Measurements from ENCODE around the gene CEMP1. TPM values are rescaled to one million over a fixed set of nuclear protein-coding genes. Genes with fewer than 3 reads are reported as not detected.

CEMP1 gene
- total RNA-seq, 3 donors from 2014 or later = 0.16 to 0.60 (median 0.38) TPM

DNA sequence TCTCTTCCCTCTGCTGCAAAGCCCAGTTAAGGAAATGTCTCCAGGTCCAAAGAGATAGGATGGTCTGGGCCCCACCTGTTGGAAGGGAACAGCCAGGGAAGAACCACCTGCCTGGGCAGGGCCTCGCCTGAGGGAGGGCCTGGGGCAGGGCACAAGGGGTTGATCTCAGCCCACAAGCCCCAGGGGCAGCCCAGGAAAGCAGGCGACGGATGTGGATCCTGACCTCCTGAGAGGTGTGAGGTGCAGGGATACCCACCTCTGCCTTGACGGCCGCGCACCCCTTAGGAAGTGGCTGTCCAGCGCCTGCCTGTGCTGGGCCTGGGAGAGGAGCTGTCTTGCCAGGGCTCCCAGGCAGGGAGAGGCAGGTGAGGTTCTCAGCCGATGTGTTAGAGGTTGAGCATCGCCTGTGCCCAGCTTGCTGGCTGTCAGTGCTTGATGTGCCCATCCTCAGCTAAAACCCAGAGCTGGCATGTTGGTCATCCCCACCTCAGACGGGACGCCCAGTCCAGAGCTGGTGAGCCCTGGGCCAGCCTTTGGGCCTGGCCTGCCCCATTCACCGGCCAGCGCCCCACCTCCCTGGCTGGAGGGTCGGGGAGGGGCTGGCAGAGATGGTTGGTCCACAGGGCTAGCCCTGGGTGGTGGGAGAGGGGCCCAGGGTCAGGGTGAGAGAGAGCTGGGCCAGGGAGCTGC lies 434 bp downstream of the CEMP1 start:
- H3K4me3 Mint-ChIP-seq = peak overlapping the region; percentile 90
- peak; percentile 4 for DNase-seq
- H3K9me3 Mint-ChIP-seq = no peaks in the 10 kb centered on the region
- ATAC-seq = no peak
- H3K36me3 Mint-ChIP-seq (ENCODE audit: insufficient read depth) = peaks cover 4% of the 10 kb centered on the region
- peaks cover 16% of the 10 kb centered on the region for H3K4me1 Mint-ChIP-seq (ENCODE audit: low read depth)
- no peaks in the 10 kb centered on the region for H3K27me3 Mint-ChIP-seq (ENCODE audit: low read depth)

DNA sequence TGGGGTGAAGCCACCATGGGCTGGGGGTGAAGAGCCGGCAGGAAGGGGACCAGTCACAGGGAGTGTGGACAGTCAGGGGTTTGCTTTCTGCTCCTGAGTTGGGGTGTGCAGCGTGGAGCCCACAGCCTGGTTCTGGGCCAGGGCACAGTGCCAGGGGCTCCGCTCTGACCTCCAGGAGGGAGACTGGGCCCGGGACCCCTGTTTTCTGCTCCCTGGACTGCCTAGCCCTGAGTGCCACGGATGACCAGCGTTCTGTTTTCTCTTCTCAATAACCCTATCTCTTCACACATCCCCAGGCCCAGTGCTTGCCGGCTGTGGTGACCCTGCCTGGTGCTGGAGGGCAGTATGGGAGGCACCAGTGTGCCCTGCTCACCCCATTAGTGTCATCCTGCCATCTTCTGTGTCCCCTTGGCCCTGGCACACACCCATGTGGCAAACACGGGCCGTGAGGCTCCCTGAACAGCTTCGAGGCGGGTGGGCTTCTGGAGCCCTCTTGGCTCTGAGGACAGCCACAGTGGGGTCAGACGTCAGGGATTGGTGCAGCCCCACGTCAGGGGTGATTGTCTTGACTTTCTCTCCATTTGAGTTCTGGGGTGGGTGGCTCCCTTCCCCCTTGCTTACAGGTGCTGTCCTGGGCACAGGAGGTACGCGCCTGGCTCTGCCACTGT lies 1.1 kb downstream of the CEMP1 start:
- Mint-ChIP-seq H3K9me3 (no peaks in the 10 kb centered on the region), H3K27me3 (ENCODE audit: low read depth) (no peaks in the 10 kb centered on the region), H3K4me3 (peak overlapping the region; percentile 26), H3K36me3 (ENCODE audit: insufficient read depth) (peaks cover 4% of the 10 kb centered on the region), H3K4me1 (ENCODE audit: low read depth) (peaks cover 16% of the 10 kb centered on the region)
- no peak for DNase-seq
- ATAC-seq = no peak

DNA sequence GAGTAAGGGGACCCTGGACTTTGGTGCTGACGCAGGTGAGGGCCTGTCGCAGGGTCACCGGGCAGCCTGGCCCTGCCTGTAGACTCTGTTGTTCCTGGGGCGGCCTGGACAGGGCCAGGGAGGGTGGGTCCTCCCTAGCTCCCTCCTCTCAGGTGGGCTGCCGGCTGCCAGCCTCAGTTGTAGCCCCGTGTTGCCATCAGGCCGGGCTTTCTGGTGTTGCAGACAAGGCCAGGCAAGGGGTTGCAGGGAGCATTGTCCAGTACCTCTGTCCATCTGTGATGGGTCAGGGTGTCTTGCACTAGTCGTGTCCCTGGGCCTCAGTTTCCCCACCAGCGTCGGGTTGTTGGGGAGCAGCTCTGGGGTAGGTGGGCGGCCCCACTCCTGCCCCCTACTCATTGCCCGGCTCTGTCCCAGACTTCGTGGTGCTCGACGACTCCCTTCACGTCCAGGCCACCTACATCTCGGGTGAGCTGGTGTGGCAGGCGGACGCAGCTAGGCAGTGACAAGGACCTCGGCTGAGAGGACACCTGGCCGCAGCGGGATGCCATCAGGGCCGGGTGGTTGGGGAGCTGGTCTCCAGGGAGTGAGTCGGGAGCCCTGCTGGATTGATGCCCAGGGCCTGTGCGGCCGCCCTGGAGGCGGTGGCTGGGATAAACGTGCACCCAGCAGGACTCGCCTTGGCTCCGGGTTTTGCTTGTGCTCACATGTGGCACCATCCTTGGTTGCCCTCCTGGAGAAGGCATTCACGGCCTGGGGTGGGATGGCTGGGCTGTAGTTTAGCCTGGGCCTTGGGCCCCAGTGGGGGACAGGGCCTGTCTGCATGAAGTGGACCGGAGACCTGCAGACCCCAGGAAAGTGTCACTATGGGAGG lies 1.9 kb downstream of the CEMP1 start:
- no peak overlapping the region for H3K4me3 Mint-ChIP-seq
- H3K4me1 Mint-ChIP-seq (ENCODE audit: low read depth) = peaks cover 19% of the 10 kb centered on the region
- no peak for ATAC-seq
- no peaks in the 10 kb centered on the region for H3K9me3 Mint-ChIP-seq
- H3K36me3 Mint-ChIP-seq (ENCODE audit: insufficient read depth) = peaks cover 10% of the 10 kb centered on the region
- no peaks in the 10 kb centered on the region for H3K27me3 Mint-ChIP-seq (ENCODE audit: low read depth)
- peak; percentile 4 for DNase-seq

DNA sequence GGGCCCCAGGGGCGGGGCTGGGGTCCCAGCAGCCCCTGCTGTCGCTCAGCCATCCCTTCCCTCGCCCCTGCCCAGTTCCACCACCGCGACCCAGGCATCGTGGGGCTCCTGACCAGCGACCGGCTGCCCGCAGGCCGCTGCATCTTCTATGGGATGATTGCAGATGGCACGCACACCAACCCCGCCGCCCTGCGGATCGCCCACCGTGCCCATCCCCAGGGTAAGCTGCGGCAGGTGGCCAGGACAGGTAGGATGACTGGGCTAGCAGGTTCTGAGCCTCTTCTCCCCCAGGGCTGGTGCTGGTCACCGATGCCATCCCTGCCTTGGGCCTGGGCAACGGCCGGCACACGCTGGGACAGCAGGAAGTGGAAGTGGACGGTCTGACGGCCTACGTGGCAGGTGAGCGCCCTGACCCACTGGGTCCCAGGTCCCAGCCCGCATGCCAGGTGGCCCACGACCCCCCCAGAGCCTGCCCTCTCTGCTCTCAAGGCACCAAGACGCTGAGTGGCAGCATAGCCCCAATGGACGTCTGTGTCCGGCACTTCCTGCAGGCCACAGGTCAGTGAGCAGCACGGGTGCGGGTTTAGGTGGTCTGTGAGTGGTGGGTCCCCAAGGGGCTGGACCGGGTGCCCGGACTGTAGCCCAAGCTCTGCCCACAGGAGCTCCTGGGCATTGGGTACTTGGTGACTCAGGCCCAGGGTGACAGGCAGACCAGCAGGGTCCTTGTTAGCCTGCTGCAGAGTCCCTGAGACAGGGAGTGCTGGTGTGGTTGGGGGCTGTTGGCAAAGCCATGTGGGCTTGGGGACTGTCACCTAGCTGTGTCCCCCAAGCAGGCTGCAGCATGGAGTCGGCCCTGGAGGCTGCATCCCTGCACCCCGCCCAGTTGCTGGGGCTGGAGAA lies 2.8 kb downstream of the CEMP1 start:
- Mint-ChIP-seq H3K4me1 (ENCODE audit: low read depth) (peaks cover 21% of the 10 kb centered on the region), H3K4me3 (no peak overlapping the region), H3K36me3 (ENCODE audit: insufficient read depth) (peaks cover 12% of the 10 kb centered on the region), H3K27me3 (ENCODE audit: low read depth) (no peaks in the 10 kb centered on the region), H3K9me3 (no peaks in the 10 kb centered on the region)
- ATAC-seq (no peak), DNase-seq (peak; percentile 4)

DNA sequence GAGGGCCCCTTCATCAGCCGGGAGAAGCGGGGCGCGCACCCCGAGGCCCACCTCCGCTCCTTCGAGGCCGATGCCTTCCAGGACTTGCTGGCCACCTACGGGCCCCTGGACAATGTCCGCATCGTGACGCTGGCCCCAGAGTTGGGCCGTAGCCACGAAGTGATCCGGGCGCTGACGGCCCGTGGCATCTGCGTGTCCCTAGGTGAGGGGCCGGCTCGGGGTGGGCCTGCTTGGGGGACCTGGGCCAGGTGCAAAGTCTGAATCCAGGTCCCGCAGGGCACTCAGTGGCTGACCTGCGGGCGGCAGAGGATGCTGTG lies 3.5 kb downstream of the CEMP1 start:
- peaks cover 19% of the 10 kb centered on the region for H3K4me1 Mint-ChIP-seq (ENCODE audit: low read depth)
- H3K27me3 Mint-ChIP-seq (ENCODE audit: low read depth) = no peaks in the 10 kb centered on the region
- no peak overlapping the region for H3K4me3 Mint-ChIP-seq
- ATAC-seq (no peak), DNase-seq (peak; percentile 4)
- H3K36me3 Mint-ChIP-seq (ENCODE audit: insufficient read depth) = peaks cover 12% of the 10 kb centered on the region
- H3K9me3 Mint-ChIP-seq = no peaks in the 10 kb centered on the region

DNA sequence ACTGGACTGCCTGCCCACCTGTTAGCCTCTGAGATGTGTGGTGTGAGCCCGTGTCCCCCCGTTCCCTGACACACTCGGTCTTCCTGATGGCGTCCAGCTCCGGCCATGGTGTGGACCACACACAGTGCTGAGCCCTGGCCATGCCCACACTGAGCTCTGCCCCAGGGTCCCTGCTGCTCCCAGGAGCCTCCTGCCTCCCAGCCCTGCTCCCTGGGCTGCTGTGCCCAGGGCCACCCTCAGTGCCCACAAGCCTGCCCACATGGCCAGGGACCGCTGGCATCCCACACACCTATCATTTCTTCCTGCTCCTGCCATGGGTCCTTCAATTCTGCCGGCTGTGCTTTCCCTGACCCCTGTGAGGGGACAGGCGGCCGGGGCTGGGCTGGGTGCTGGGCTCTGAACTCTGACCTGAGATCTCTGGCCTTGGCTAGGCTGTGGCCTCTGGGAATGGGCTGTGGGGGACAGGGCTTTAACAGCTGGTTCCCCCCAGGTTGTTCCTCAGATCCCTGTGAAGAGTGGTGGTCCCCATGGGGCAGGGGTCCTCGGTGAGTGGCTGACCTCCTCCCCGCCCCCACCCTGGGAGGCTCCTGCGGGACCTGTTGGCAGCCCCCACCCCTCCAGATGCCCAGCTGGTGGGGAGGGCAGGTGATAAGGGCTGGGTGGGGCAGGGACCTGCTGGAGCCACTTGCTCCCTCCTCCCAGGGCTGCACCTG lies 4.0 kb downstream of the CEMP1 start:
- peaks cover 17% of the 10 kb centered on the region for H3K4me1 Mint-ChIP-seq (ENCODE audit: low read depth)
- H3K36me3 Mint-ChIP-seq (ENCODE audit: insufficient read depth) = peaks cover 12% of the 10 kb centered on the region
- no peaks in the 10 kb centered on the region for H3K9me3 Mint-ChIP-seq
- H3K27me3 Mint-ChIP-seq (ENCODE audit: low read depth) = no peaks in the 10 kb centered on the region
- H3K4me3 Mint-ChIP-seq = no peak overlapping the region
- DNase-seq = no peak
- no peak for ATAC-seq

DNA sequence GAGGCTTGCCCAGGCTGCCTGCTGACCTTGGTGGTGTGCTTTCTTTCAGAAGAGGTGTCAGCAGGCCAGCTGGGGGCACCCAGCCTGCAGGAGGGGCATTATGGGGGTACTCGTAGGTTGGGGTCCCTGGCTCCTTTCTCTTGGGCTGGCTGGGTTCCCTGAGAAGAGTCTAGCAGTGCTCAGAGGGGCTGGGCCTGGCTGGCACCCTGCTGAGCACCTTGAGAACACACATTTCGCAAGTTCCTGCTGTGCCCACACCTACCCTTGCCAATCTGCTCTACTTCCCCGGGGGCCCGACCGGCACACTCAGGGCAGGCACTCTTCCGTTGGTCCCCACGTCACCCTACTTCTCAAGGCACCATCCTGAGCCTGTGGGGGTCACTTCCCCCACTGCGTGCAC lies 5.1 kb downstream of the CEMP1 start:
- DNase-seq = no peak
- H3K9me3 Mint-ChIP-seq = no peaks in the 10 kb centered on the region
- no peak overlapping the region for H3K4me3 Mint-ChIP-seq
- H3K36me3 Mint-ChIP-seq (ENCODE audit: insufficient read depth) = peaks cover 12% of the 10 kb centered on the region
- ATAC-seq = no peak
- H3K4me1 Mint-ChIP-seq (ENCODE audit: low read depth) = peaks cover 16% of the 10 kb centered on the region
- no peaks in the 10 kb centered on the region for H3K27me3 Mint-ChIP-seq (ENCODE audit: low read depth)

DNA sequence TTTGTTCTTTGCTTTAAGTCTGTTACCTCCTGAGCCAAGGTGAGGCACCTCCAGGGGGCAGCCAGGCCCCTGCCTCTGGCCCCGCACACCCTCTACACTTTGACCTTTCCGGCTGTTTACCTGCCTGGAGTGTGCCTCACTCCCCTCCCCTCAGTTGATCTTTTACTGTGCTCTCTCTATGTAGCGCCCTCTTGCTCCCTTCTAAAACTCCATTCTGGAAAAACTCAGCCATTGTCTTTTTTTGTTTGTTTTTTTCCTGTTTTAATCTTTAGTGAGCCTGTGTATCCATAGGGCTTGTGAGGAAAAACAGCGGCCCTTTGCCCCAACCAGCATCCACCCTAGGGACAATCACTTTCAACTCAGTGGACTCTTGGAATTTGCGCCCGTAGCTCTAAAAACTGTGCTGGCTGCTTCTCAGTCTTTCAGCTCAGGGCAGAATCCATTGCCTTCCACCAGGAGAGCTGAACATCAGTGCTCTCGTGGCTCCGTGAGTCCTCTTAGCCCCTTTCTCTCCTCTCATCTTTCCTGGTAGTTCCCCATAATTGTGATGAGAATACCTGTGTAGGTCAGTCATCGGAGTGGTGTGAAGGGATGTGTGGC lies 6.8 kb downstream of the CEMP1 start:
- H3K36me3 Mint-ChIP-seq (ENCODE audit: insufficient read depth) = peaks cover 16% of the 10 kb centered on the region
- DNase-seq = no peak
- no peak overlapping the region for H3K4me3 Mint-ChIP-seq
- H3K27me3 Mint-ChIP-seq (ENCODE audit: low read depth) = no peaks in the 10 kb centered on the region
- no peaks in the 10 kb centered on the region for H3K9me3 Mint-ChIP-seq
- ATAC-seq = no peak
- H3K4me1 Mint-ChIP-seq (ENCODE audit: low read depth) = peaks cover 21% of the 10 kb centered on the region

DNA sequence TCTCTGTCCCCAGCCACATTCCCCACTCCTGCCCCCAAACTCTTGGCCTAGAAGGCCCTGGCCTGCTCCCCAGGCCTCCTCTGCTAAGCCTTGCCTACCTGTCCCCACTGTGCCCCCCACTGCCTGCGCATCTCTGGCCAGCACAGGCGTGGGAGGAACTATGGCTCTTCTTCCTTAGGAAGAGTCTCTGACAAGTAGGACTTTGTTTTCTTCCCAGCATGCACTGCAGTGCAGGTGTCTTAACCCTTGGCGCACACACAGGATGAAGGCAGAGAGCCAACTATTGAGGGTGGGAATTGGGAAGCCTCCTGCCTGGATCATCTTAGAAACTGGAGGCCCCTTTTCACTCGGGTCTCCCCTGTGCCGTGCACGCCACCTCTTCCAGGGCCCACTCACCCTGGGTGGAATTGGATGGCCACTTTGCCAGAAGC lies 7.4 kb downstream of the CEMP1 start:
- Mint-ChIP-seq H3K27me3 (ENCODE audit: low read depth) (no peaks in the 10 kb centered on the region), H3K36me3 (ENCODE audit: insufficient read depth) (peaks cover 16% of the 10 kb centered on the region), H3K4me1 (ENCODE audit: low read depth) (peaks cover 25% of the 10 kb centered on the region), H3K9me3 (no peaks in the 10 kb centered on the region), H3K4me3 (no peak overlapping the region)
- ATAC-seq (no peak), DNase-seq (no peak)

DNA sequence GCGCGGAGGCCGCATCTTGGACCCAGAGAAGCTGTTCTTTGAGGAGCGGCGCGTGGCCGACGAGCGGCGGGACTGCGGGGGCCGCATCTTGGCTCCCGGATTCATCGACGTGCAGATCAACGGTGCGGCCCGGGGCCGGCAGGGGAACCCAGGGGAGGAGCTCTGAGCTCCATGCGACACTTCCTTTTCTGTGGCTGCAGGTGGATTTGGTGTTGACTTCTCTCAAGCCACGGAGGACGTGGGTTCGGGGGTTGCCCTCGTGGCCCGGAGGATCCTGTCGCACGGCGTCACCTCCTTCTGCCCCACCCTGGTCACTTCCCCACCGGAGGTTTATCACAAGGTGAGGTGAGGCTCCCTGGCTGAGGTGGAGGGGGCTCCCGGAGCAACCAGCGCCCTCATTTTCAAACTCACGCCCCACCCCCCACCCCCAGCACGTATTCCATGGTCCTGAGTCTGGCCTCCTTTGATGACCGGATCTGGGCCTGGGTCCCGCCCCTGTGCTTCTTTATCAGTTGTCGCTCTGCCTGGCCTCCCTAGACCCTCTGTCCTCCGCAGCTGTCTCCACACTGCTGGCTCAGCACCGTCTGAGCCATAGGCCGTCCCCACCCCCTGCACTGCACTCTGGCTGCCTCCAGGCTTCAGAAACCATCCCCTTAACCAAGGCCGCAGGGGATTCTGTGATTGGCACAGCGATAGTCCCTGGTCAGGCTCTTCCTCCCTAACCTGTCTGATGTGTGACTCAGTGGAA lies 10.2 kb downstream of the CEMP1 start:
- Mint-ChIP-seq H3K9me3 (no peaks in the 10 kb centered on the region), H3K36me3 (ENCODE audit: insufficient read depth) (peaks cover 20% of the 10 kb centered on the region), H3K4me1 (ENCODE audit: low read depth) (peaks cover 50% of the 10 kb centered on the region)

DNA sequence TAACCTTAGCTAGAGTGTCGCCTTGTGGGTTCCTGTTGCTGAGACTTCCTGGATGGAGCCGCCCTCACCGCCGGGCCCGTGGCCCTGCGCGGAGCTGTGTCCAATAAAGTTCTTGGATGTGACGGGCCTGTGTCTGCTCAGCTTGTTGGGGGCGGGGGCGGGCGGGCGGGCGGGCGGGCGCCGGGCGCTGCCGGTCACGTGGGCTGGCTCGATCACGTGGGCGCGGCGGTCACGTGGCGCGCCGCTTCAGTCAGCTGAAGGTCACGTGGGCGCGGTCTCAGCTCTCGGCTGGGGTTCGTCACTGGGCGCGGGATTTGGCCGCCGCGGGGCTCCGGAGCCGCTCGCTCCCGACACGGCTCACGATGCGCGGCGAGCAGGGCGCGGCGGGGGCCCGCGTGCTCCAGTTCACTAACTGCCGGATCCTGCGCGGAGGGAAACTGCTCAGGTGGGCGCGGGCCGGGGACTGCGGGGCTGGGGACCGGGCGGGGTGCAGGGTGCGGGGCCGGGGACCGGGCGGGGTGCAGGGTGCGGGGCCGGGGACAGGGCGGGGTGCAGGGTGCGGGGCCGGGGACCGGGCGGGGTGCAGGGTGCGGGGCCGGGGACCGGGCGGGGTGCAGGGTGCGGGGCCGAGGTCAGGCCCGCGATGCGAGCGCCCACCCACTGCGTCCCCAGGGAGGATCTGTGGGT lies 11.0 kb downstream of the CEMP1 start, which contains the start of gene AMDHD2:
Gene AMDHD2 (plus strand): TSS at position 275 of the 687 bp plus-strand sequence. CDS start 88 bp downstream, at position 363.
- peak within 1 kb of the TSS; percentile 84 for H3K4me3 Mint-ChIP-seq
- peaks cover 19% of the 10 kb centered on the region for H3K36me3 Mint-ChIP-seq (ENCODE audit: insufficient read depth)
- no peaks in the 10 kb centered on the region for H3K9me3 Mint-ChIP-seq
- no peaks in the 10 kb centered on the region for H3K27me3 Mint-ChIP-seq (ENCODE audit: low read depth)
- DNase-seq (peak; percentile 86), ATAC-seq (peak; percentile 73 to 79)
- peaks cover 57% of the 10 kb centered on the region for H3K4me1 Mint-ChIP-seq (ENCODE audit: low read depth)

More for the DNA sequence above, 10.2 kb downstream of the CEMP1 start:
- DNase-seq = peak; percentile 28
- Mint-ChIP-seq H3K4me3 (peak overlapping the region; percentile 84), H3K27me3 (ENCODE audit: low read depth) (no peaks in the 10 kb centered on the region)
- peak; percentile 54 to 57 for ATAC-seq

DNA sequence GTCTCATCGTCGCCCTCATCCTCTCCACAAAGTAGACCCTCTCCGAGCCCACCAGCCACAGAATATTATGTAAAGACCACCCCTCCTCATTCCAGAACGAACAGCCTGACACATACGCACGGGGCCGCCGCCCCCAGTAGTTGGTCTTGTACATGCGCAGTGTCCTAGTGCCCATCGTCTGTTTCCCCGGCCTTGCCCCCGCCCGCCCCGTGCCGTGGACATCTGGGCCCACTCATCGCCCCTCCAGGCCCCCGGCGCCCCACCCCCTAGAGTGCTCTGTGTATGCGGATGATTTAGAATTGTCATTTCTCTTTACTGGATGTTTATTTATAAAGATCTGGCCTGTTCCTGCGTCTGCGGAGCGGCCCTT lies 11.5 kb downstream of the CEMP1 start:
- peaks cover 59% of the 10 kb centered on the region for H3K4me1 Mint-ChIP-seq (ENCODE audit: low read depth)
- ATAC-seq = no peak
- DNase-seq = peak; percentile 4
- no peaks in the 10 kb centered on the region for H3K9me3 Mint-ChIP-seq
- H3K27me3 Mint-ChIP-seq (ENCODE audit: low read depth) = no peaks in the 10 kb centered on the region
- H3K4me3 Mint-ChIP-seq = peak overlapping the region; percentile 74
- peaks cover 16% of the 10 kb centered on the region for H3K36me3 Mint-ChIP-seq (ENCODE audit: insufficient read depth)
